Muscle layer of duodenum (tissue), 2 donors: ENCODE measurements around the gene AQP9.

Experiments
- H3K27ac ChIP-seq: one replicate; pipeline ENCODE4 v1.7.0; 2013; ENCODE audit warnings: mild to moderate bottlenecking, low read length
- H3K27me3 ChIP-seq: one replicate; pipeline ENCODE4 v1.7.0; 2013; ENCODE audit warnings: low read depth, mild to moderate bottlenecking, control low read depth, low read length
- H3K36me3 ChIP-seq, 2 donors: one replicate each; pipeline ENCODE4 v1.7.0; 2013; ENCODE audit warnings: low read length in 2 of 2, control low read depth in 1 of 2, mild to moderate bottlenecking in 1 of 2; ENCODE audit not compliant: insufficient read depth in 2 of 2, control insufficient read depth in 1 of 2
- H3K4me1 ChIP-seq, 2 donors: one replicate each; pipeline ENCODE4 v1.7.0; 2013; ENCODE audit warnings: low read length in 2 of 2, mild to moderate bottlenecking in 2 of 2, control low read depth in 1 of 2, moderate library complexity in 1 of 2; ENCODE audit not compliant: insufficient read depth in 2 of 2, control insufficient read depth in 1 of 2
- H3K4me3 ChIP-seq, 2 donors: one replicate each; pipeline ENCODE4 v1.7.0; 2013; ENCODE audit warnings: low read length in 2 of 2, low read depth in 1 of 2, mild to moderate bottlenecking in 1 of 2
- H3K9me3 ChIP-seq, 2 donors: one replicate each; pipeline ENCODE4 v1.7.0; 2013; ENCODE audit warnings: low read length in 2 of 2, control low read depth in 1 of 2, mild to moderate bottlenecking in 1 of 2; ENCODE audit not compliant: control insufficient read depth in 1 of 2
- donor health status: healthy.

The AQP9 gene

GRCh38 chr15:58212909-58213526 lies 74.8 kb downstream of the AQP9 start:
- Histone ChIP-seq H3K9me3 (no peaks in the 10 kb centered on the region), H3K27me3 (no peaks in the 10 kb centered on the region), H3K36me3 (no peaks in the 10 kb centered on the region), H3K4me3 (no peak overlapping the region), H3K4me1 (no peaks in the 10 kb centered on the region), H3K27ac (no peak overlapping the region)

GRCh38 chr15:58213587-58214338 lies 75.6 kb downstream of the AQP9 start:
- Histone ChIP-seq H3K27ac (no peak overlapping the region), H3K9me3 (no peaks in the 10 kb centered on the region)

GRCh38 chr15:58214591-58215340 lies 76.6 kb downstream of the AQP9 start:
- H3K36me3 ChIP-seq = no peaks in the 10 kb centered on the region
- no peaks in the 10 kb centered on the region for H3K4me1 ChIP-seq
- no peak overlapping the region for H3K4me3 ChIP-seq
- no peaks in the 10 kb centered on the region for H3K27me3 ChIP-seq
- H3K27ac ChIP-seq = no peak overlapping the region
- no peaks in the 10 kb centered on the region for H3K9me3 ChIP-seq

More at GRCh38 chr15:58213587-58214338, 75.6 kb downstream of the AQP9 start:
- Histone ChIP-seq H3K4me1 (no peaks in the 10 kb centered on the region), H3K36me3 (no peaks in the 10 kb centered on the region), H3K27me3 (no peaks in the 10 kb centered on the region), H3K4me3 (no peak overlapping the region)

GRCh38 chr15:58217460-58217859 lies 79.3 kb downstream of the AQP9 start:
- H3K9me3 ChIP-seq = no peaks in the 10 kb centered on the region
- no peaks in the 10 kb centered on the region for H3K27me3 ChIP-seq
- H3K4me3 ChIP-seq = no peak overlapping the region
- no peaks in the 10 kb centered on the region for H3K4me1 ChIP-seq
- no peak overlapping the region for H3K27ac ChIP-seq
- no peaks in the 10 kb centered on the region for H3K36me3 ChIP-seq

- Histone ChIP-seq H3K4me1 (peaks cover 0 to 4% of the 10 kb centered on the region in 2 donors), H3K27me3 (no peaks in the 10 kb centered on the region), H3K36me3 (no peaks in the 10 kb centered on the region), H3K4me3 (no peak overlapping the region), H3K9me3 (no peaks in the 10 kb centered on the region), H3K27ac (no peak overlapping the region)
Measured at GRCh38 chr15:58221591-58222241, 83.5 kb downstream of the AQP9 start.

- H3K4me3 ChIP-seq = no peak overlapping the region
- H3K9me3 ChIP-seq = no peaks in the 10 kb centered on the region
- no peaks in the 10 kb centered on the region for H3K36me3 ChIP-seq
- H3K4me1 ChIP-seq = peaks cover 0 to 4% of the 10 kb centered on the region in 2 donors
- H3K27me3 ChIP-seq = no peaks in the 10 kb centered on the region
- no peak overlapping the region for H3K27ac ChIP-seq
Measured at GRCh38 chr15:58222679-58223078, 84.5 kb downstream of the AQP9 start.

- H3K27ac ChIP-seq = no peak overlapping the region
- H3K9me3 ChIP-seq = no peaks in the 10 kb centered on the region
- H3K4me1 ChIP-seq = peaks cover 0 to 4% of the 10 kb centered on the region in 2 donors
- H3K27me3 ChIP-seq = no peaks in the 10 kb centered on the region
- H3K4me3 ChIP-seq = no peak overlapping the region
- H3K36me3 ChIP-seq = no peaks in the 10 kb centered on the region
Measured at GRCh38 chr15:58223432-58223831, 85.3 kb downstream of the AQP9 start.

GRCh38 chr15:58224068-58224467 lies 85.9 kb downstream of the AQP9 start:
- Histone ChIP-seq H3K27ac (no peak overlapping the region), H3K9me3 (no peaks in the 10 kb centered on the region)

GRCh38 chr15:58227706-58228543 lies 89.7 kb downstream of the AQP9 start:
- no peaks in the 10 kb centered on the region for H3K36me3 ChIP-seq
- H3K27me3 ChIP-seq = no peaks in the 10 kb centered on the region
- H3K4me1 ChIP-seq = peaks cover 0 to 10% of the 10 kb centered on the region in 2 donors
- H3K27ac ChIP-seq = no peak overlapping the region
- no peaks in the 10 kb centered on the region for H3K9me3 ChIP-seq
- H3K4me3 ChIP-seq = no peak overlapping the region

More at GRCh38 chr15:58224068-58224467, 85.9 kb downstream of the AQP9 start:
- no peak overlapping the region for H3K4me3 ChIP-seq
- H3K27me3 ChIP-seq = no peaks in the 10 kb centered on the region
- no peaks in the 10 kb centered on the region for H3K36me3 ChIP-seq
- peaks cover 0 to 10% of the 10 kb centered on the region in 2 donors for H3K4me1 ChIP-seq

GRCh38 chr15:58228718-58229117 lies 90.5 kb downstream of the AQP9 start:
- Histone ChIP-seq H3K9me3 (no peaks in the 10 kb centered on the region), H3K27ac (no peak overlapping the region), H3K4me3 (no peak overlapping the region), H3K36me3 (no peaks in the 10 kb centered on the region), H3K27me3 (no peaks in the 10 kb centered on the region), H3K4me1 (peaks cover 0 to 10% of the 10 kb centered on the region in 2 donors)
